Loucy (cell line): ENCODE data around the gene TTLL1.

ENCODE experiments used
- EZH2phosphoT487 ChIP-seq: fragments of 200-600 bp; IDR thresholded peaks from 2 replicates; pipeline ENCODE4 v1.6.1; 2018; ENCODE audit warnings: antibody characterized with exemption, mild to moderate bottlenecking, moderate library complexity, borderline replicate concordance
- TF ChIP-seq, protein P1 (sequence below): fragments of 200-600 bp; sonication (generic); conservative IDR thresholded peaks from 2 replicates; pipeline ENCODE4 v1.5.1; 2014; ENCODE audit warnings: mild to moderate bottlenecking, antibody characterized with exemption, low read length

GRCh38 chr22:42996646-42997365 lies 92.4 kb downstream of the TTLL1 start:
- TF ChIP-seq, protein P1, sequence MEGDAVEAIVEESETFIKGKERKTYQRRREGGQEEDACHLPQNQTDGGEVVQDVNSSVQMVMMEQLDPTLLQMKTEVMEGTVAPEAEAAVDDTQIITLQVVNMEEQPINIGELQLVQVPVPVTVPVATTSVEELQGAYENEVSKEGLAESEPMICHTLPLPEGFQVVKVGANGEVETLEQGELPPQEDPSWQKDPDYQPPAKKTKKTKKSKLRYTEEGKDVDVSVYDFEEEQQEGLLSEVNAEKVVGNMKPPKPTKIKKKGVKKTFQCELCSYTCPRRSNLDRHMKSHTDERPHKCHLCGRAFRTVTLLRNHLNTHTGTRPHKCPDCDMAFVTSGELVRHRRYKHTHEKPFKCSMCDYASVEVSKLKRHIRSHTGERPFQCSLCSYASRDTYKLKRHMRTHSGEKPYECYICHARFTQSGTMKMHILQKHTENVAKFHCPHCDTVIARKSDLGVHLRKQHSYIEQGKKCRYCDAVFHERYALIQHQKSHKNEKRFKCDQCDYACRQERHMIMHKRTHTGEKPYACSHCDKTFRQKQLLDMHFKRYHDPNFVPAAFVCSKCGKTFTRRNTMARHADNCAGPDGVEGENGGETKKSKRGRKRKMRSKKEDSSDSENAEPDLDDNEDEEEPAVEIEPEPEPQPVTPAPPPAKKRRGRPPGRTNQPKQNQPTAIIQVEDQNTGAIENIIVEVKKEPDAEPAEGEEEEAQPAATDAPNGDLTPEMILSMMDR, result no peak
- no peak for TF ChIP-seq EZH2phosphoT487
